BE2C (cell line): ENCODE measurements around the gene NOTCH3.

ENCODE experiments used
- DNase-seq: peaks from one replicate; pipeline ENCODE4 v3.0.0-alpha.2; 2020
- H3K27me3 ChIP-seq: fragments of 250-450 bp; sonication (Bioruptor Pico); 2 replicates; pipeline ENCODE4 v1.5.1; 2020; ENCODE audit warnings: mild to moderate bottlenecking
- H3K36me3 ChIP-seq: fragments of 250-450 bp; sonication (Bioruptor Pico); 2 replicates; pipeline ENCODE4 v1.5.1; 2020; ENCODE audit warnings: mild to moderate bottlenecking
- H3K4me1 ChIP-seq: fragments of 250-450 bp; sonication (Bioruptor Pico); 2 replicates; pipeline ENCODE4 v1.5.1; 2020
- H3K4me3 ChIP-seq: 2 replicates; pipeline ENCODE4 v1.5.1; 2011; ENCODE audit warnings: low read depth, low read length
- H3K9me3 ChIP-seq: fragments of 250-450 bp; sonication (Bioruptor Pico); 2 replicates; pipeline ENCODE4 v1.5.1; 2020
- TF ChIP-seq, protein P1 (sequence below): IDR thresholded peaks from 2 replicates; pipeline ENCODE4 v1.5.1; 2012; ENCODE audit warnings: mild to moderate bottlenecking, low read depth, low read length

Gene NOTCH3

DNA sequence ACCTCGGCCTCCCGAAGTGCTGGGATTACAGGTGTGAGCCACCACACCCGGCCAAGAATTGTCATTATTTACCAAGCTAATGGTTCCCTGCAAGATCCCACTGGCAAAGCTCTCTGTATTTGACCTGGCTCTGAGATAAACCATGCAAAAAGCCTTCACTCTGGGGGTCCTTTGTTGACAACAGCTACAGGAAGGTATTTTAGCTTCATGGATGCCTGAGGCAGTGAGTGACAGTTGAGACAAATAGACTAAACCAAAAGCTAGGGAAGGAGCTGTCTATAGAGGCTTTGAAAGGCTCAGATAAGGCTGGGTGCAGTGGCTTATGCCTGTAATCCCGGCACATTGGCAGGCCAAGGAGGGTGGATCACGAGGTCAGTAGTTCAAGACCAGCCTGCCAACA lies 45.5 kb downstream of the NOTCH3 start:
- Histone ChIP-seq H3K36me3 (no peaks in the 10 kb centered on the region), H3K27me3 (no peaks in the 10 kb centered on the region), H3K9me3 (no peaks in the 10 kb centered on the region), H3K4me1 (no peaks in the 10 kb centered on the region), H3K4me3 (no peak overlapping the region)
- no peak for DNase-seq
- TF ChIP-seq, protein P1, sequence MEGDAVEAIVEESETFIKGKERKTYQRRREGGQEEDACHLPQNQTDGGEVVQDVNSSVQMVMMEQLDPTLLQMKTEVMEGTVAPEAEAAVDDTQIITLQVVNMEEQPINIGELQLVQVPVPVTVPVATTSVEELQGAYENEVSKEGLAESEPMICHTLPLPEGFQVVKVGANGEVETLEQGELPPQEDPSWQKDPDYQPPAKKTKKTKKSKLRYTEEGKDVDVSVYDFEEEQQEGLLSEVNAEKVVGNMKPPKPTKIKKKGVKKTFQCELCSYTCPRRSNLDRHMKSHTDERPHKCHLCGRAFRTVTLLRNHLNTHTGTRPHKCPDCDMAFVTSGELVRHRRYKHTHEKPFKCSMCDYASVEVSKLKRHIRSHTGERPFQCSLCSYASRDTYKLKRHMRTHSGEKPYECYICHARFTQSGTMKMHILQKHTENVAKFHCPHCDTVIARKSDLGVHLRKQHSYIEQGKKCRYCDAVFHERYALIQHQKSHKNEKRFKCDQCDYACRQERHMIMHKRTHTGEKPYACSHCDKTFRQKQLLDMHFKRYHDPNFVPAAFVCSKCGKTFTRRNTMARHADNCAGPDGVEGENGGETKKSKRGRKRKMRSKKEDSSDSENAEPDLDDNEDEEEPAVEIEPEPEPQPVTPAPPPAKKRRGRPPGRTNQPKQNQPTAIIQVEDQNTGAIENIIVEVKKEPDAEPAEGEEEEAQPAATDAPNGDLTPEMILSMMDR = no peak

DNA sequence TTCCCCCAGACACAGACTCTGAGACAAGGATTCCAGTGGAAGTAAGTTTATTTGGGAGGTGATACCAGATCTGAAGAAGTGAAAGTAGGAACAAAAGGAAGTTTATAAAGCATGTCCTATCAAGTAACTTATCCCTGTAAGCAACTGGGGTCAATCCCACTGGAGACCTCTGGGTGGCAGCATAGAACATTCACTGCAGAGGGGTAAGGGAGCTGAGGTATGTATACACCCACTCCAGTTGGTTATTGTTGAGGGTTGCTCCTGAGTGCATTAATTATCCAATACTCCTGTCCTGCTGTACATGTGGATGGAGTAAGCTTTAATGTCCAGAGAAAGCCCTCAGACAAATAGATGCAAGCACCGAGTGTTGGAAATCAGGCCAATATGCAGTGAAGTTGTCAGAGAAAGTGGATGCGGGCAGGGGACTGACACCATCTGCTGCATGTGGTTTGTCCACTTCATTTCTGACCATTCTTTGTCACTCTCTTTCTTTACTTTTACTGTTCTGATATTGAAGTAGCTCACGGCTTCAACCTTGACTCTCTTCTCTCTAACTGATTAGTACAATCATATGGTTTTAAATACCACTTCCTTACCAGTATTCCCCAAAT lies 46.7 kb downstream of the NOTCH3 start:
- Histone ChIP-seq H3K4me3 (no peak overlapping the region), H3K27me3 (no peaks in the 10 kb centered on the region), H3K36me3 (no peaks in the 10 kb centered on the region), H3K4me1 (no peaks in the 10 kb centered on the region), H3K9me3 (no peaks in the 10 kb centered on the region)
- TF ChIP-seq, protein P1 = peak; percentile 83
- peak; percentile 52 for DNase-seq

DNA sequence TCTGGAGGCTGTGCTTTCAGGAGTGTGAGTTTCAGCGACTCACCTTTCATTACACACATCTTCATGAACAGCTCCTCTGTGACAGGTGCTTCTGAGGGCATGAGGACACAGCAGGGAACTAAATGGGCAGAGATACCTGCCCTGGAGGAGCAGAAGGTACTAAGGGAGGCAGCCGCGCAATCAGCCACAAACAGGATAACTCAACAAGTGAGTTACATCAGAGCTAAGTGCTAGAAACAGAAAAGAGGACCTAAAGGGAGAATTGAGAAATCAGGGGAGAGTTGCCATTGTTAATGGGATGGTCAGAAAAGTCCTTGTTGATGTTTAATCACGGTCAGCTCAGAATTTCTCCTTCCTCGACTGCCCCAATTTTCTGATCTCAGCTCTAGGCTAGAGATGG lies 51.1 kb downstream of the NOTCH3 start:
- Histone ChIP-seq H3K27me3 (peaks cover 3% of the 10 kb centered on the region; the same call in 1 of the 2 replicates), H3K4me1 (no peaks in the 10 kb centered on the region), H3K36me3 (no peaks in the 10 kb centered on the region), H3K9me3 (no peaks in the 10 kb centered on the region), H3K4me3 (no peak overlapping the region)
- TF ChIP-seq, protein P1 = no peak
- DNase-seq = no peak

DNA sequence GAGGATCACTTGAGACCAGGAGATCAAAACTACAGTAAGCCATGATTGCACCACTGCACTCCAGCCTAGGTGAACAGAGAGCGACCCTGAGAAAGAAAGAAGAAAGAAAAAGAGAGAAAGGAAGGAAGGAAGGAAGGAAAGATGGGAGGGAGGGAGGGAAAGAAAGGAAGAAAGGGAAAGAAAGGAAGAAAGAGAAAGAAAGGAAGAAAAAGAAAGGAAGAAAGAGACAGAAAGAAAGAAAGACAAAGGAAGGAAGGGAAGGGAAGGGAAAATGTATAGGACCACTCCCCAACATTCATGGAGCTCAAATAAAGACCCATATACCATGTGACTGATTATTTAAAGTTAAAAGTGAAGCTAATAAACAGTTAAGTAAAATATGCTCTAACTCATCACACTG lies 53.7 kb downstream of the NOTCH3 start:
- TF ChIP-seq, protein P1 = no peak
- H3K27me3 ChIP-seq = peaks cover 3% of the 10 kb centered on the region
- H3K9me3 ChIP-seq = no peaks in the 10 kb centered on the region
- H3K4me1 ChIP-seq = no peaks in the 10 kb centered on the region
- no peaks in the 10 kb centered on the region for H3K36me3 ChIP-seq
- no peak for DNase-seq
- no peak overlapping the region for H3K4me3 ChIP-seq

DNA sequence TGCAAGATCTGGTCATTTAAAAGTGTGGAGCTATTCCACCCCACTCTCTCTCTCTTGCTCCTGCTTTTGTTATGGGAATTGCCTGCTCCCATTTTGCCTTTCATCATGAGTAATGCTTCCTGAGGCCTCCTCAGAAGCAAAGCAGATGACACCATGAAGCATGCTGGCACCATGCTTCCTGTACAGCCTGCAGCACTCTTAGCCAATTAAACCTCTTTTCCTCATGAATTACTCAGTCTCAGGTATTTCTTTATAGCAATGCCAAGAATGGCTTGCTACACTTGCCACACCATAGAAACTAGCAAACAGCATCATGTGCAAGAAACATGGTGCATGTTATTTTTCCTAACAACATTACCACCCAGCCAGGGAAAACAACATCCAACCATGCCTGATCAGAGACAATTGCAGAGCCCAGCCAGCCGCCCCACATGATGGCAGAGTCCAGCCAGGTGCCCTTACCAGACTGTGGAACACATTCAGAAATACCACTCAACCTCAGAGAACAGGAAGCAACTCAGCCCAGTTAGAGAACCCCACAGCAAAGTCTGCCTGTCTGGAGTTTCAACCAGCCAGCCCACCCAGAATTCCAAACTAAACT lies 56.6 kb downstream of the NOTCH3 start:
- Histone ChIP-seq H3K4me3 (no peak overlapping the region), H3K27me3 (peaks cover 3% of the 10 kb centered on the region), H3K36me3 (no peaks in the 10 kb centered on the region), H3K9me3 (no peaks in the 10 kb centered on the region), H3K4me1 (no peaks in the 10 kb centered on the region)
- no peak for DNase-seq
- TF ChIP-seq, protein P1 = no peak

DNA sequence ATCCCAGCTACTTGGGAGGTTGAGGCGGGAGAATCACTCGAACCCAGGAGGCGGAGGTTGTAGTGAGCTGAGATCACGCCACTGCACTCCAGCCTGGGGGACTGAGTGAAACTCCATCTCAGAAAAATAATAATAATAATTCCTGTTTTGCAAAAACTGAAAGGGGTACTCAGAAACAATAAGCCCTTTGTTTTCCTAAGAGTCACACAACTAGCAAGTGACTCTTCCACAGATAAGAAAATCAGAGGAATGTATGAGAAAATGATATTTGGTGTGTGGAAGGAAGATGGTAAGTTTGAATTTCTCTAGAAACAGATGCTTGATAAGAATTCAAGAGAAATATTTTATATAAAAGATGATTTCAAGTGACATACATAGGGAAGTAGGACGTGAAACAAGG lies 58.5 kb downstream of the NOTCH3 start:
- H3K4me3 ChIP-seq = no peak overlapping the region
- no peak for DNase-seq
- TF ChIP-seq, protein P1 = no peak

More for the DNA sequence above, 58.5 kb downstream of the NOTCH3 start:
- H3K36me3 ChIP-seq = no peaks in the 10 kb centered on the region
- H3K4me1 ChIP-seq = no peaks in the 10 kb centered on the region
- H3K9me3 ChIP-seq = no peaks in the 10 kb centered on the region
- H3K27me3 ChIP-seq = no peaks in the 10 kb centered on the region; the same call in none of the 2 replicates
